ENCODE measurements around the gene TNFRSF8.

GRCh38 chr1:12046749-12047119 lies 16.4 kb upstream of the TNFRSF8 start:
- TF ChIP-seq POLR2AphosphoS5 (IDR thresholded peaks at IDR 0.05; ENCODE audit: low read depth, low read length), result no peak
- TF ChIP-seq, protein P1, sequence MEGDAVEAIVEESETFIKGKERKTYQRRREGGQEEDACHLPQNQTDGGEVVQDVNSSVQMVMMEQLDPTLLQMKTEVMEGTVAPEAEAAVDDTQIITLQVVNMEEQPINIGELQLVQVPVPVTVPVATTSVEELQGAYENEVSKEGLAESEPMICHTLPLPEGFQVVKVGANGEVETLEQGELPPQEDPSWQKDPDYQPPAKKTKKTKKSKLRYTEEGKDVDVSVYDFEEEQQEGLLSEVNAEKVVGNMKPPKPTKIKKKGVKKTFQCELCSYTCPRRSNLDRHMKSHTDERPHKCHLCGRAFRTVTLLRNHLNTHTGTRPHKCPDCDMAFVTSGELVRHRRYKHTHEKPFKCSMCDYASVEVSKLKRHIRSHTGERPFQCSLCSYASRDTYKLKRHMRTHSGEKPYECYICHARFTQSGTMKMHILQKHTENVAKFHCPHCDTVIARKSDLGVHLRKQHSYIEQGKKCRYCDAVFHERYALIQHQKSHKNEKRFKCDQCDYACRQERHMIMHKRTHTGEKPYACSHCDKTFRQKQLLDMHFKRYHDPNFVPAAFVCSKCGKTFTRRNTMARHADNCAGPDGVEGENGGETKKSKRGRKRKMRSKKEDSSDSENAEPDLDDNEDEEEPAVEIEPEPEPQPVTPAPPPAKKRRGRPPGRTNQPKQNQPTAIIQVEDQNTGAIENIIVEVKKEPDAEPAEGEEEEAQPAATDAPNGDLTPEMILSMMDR (IDR thresholded peaks at IDR 0.05), result no peak
- TF ChIP-seq, protein P2, sequence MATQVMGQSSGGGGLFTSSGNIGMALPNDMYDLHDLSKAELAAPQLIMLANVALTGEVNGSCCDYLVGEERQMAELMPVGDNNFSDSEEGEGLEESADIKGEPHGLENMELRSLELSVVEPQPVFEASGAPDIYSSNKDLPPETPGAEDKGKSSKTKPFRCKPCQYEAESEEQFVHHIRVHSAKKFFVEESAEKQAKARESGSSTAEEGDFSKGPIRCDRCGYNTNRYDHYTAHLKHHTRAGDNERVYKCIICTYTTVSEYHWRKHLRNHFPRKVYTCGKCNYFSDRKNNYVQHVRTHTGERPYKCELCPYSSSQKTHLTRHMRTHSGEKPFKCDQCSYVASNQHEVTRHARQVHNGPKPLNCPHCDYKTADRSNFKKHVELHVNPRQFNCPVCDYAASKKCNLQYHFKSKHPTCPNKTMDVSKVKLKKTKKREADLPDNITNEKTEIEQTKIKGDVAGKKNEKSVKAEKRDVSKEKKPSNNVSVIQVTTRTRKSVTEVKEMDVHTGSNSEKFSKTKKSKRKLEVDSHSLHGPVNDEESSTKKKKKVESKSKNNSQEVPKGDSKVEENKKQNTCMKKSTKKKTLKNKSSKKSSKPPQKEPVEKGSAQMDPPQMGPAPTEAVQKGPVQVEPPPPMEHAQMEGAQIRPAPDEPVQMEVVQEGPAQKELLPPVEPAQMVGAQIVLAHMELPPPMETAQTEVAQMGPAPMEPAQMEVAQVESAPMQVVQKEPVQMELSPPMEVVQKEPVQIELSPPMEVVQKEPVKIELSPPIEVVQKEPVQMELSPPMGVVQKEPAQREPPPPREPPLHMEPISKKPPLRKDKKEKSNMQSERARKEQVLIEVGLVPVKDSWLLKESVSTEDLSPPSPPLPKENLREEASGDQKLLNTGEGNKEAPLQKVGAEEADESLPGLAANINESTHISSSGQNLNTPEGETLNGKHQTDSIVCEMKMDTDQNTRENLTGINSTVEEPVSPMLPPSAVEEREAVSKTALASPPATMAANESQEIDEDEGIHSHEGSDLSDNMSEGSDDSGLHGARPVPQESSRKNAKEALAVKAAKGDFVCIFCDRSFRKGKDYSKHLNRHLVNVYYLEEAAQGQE (IDR thresholded peaks at IDR 0.05; ENCODE audit: insufficient read depth in 1 of 2, low read depth in 2 of 2, low read length in 1 of 2), result no peak

Data from Panc1 (cell line).